ENCODE measurements around the gene PGP. TPM values are rescaled to one million over a fixed set of nuclear protein-coding genes. Genes with fewer than 3 reads are reported as not detected.

Gene PGP
- total RNA-seq, 1 experiment from 2014 or later = 32.6 TPM

- ChIA-PET POLR2A (interaction anchor here (1.2 kb wide), 1 partner anchor 16 kb away, joined by 3 read pairs; the partner anchor contains the start of gene ECI1), CTCF (no interaction called here)
These were observed 21.2 kb upstream of the PGP start for GRCh38 chr16:2235695-2236336.

More at GRCh38 chr16:2235695-2236336, 21.2 kb upstream of the PGP start:
- no peak for DNase-seq (ENCODE audit: low read depth, low spot score)
- no peak overlapping the region for H3K4me3 ChIP-seq (replicated peaks in 1 of 2; ENCODE audit: low read depth in 1 of 2, low read length in 2 of 2)
- no peaks in the 10 kb centered on the region for H3K9me3 ChIP-seq (ENCODE audit: control insufficient read depth in 1 of 2, insufficient read depth in 1 of 2, low read depth in 1 of 2, low read length in 2 of 2)
- peaks cover 3% of the 10 kb centered on the region in 2 experiments; a peak in 1 of 4 replicates for H3K36me3 ChIP-seq (ENCODE audit: control insufficient read depth in 1 of 2, insufficient read depth in 2 of 2, low read length in 2 of 2)
- no TSS peak for BruUV-seq (replicated peaks)
- no peak overlapping the region; the same call in 1 of the 2 replicates for H3K27ac ChIP-seq (ENCODE audit: low read depth, low read length)
- peak; percentile 10; the same call in 1 of the 2 replicates for ATAC-seq
- no peaks in the 10 kb centered on the region for H3K9me2 ChIP-seq (ENCODE audit: insufficient read depth)
- peaks cover 0 to 14% of the 10 kb centered on the region in 2 experiments; a peak in 3 of 4 replicates for H3K4me1 ChIP-seq (ENCODE audit: control insufficient read depth in 1 of 2, insufficient read depth in 2 of 2, low read length in 2 of 2)
- H3K79me2 ChIP-seq (ENCODE audit: insufficient read depth, low read length) = no peaks in the 10 kb centered on the region
- no peak overlapping the region for H2AFZ ChIP-seq (ENCODE audit: low read depth, low read length, poor library complexity, severe bottlenecking)
- no peak overlapping the region for H3K4me2 ChIP-seq (ENCODE audit: low read length)
- H3K27me3 ChIP-seq (ENCODE audit: insufficient read depth, low read length) = no peaks in the 10 kb centered on the region
- intact Hi-C loops (cut with micrococcal nuclease) = no loop called here
- H4K20me1 ChIP-seq (ENCODE audit: insufficient read depth) = no peaks in the 10 kb centered on the region
- no peak overlapping the region for H3K9ac ChIP-seq (ENCODE audit: low read length)
- no peak for TF ChIP-seq POLR2AphosphoS5 (IDR thresholded peaks at IDR 0.05; ENCODE audit: low read depth, low read length)
- no peak for TF ChIP-seq RAD21 (IDR thresholded peaks at IDR 0.05; ENCODE audit: low read depth)
- TF ChIP-seq ZBTB33 (IDR thresholded peaks at IDR 0.05; ENCODE audit: extremely low read depth, insufficient replicate concordance, low read length) = no peak
- TF ChIP-seq FOSL1 (IDR thresholded peaks at IDR 0.05; ENCODE audit: low read depth) = no peak
- TF ChIP-seq POLR2A (IDR thresholded peaks at IDR 0.05; ENCODE audit: borderline replicate concordance, extremely low read depth, insufficient read depth, insufficient read length) = no peak
- TF ChIP-seq REST (IDR thresholded peaks at IDR 0.05; ENCODE audit: low read depth) = no peak
- TF ChIP-seq ZNF274 (IDR thresholded peaks at IDR 0.05; ENCODE audit: low read depth, low read length) = no peak
- TF ChIP-seq CBX3 (IDR thresholded peaks at IDR 0.05; ENCODE audit: low read depth) = no peak
- no peak for TF ChIP-seq EZH2 (IDR thresholded peaks at IDR 0.05)
- no peak for TF ChIP-seq SRF (IDR thresholded peaks at IDR 0.05; ENCODE audit: low read depth)
- TF ChIP-seq MAX (IDR thresholded peaks at IDR 0.05) = no peak
- RAD21 ChIA-PET (ENCODE audit: low non-redundant PET in 1 of 2, low total read pairs in 2 of 2, uncharacterized antibody in 2 of 2, unreplicated experiment in 2 of 2) = no interaction called here
